ENCODE measurements around the gene THSD8.

Gene THSD8

DNA sequence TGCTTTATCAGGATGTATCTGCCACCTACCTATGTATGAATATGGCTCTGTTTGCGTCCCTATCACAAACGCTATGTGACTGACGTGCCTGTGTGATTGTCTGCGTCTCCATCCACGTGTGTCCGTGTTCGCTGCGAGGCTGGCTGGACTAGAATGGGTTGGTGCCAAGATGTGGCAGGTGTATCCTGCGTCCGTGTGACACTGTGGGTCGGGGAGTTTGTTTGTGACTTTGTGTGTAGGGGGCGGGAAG is 19.8 kb upstream of the THSD8 start:
- DNase-seq, result no peak

DNA sequence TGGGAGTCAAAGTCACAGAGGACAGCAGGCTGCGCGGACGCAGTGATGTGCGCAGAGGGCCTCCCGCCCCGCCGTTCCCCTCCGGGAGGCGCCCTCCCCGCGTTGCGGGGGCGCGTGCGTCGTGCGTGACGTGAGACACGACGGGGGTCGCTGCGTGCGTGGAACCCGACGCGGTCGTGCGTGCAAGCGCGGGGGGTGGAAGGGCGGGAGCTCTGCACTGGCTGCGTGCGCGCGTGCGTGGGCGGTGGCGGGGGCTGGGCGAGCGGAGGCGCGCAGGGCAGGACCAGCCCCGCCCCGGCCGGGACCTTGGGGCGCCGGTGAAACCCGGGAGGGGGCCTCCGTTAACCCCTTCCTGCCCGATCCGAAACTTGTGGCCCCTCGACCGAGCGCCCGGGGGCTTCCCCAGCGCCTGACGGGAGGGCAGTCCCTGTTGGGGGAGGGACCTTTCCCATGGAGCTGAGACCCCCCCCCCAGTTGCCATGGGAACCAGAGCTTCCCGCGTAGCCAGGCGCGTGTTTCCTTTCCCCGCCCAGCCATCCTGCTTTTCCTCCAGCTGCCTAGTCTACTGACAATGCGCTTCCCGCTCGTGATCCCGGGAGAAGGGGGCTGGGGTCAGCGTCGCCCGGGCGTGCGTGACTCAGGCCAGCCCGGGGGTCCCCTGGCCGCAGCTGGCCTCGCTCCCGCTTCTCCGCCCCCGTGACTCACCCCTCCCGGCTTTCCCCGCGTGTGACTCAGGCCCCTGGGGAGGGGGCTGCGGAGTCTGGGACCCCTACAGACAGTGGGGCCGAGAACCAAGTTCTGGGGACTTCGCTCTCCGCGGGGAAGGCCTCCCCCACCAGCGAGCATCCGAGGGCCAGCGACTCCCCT is 19.2 kb upstream of the THSD8 start:
- peak; percentile 85 for DNase-seq

DNA sequence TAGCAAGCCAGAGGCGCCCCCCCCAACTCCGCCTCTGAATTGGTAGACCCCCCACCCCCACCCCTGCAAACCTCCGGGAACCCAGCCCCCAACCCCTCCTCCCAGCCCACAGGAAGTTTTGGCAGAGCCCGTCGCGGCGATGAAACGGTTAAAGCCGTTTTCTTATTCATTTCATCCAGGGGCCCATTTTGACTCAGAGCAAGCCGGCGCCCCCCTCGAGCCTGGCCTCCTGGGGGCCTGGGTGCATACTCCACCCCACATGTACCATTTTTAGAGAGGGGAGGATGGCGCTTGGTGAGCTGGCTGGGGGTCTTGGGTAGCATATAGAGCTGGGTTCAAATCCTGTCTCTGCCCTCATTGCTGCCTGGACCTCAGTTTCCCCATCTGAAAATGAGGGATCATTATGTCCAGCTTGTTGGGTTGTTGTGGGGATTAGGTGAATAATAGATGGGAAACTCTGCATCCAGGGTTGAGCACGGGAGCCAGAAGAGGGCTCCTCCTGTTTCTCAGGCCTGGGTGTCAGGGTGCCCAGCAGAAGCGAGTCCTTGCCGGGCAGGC is 18.5 kb upstream of the THSD8 start:
- no peak for DNase-seq

DNA sequence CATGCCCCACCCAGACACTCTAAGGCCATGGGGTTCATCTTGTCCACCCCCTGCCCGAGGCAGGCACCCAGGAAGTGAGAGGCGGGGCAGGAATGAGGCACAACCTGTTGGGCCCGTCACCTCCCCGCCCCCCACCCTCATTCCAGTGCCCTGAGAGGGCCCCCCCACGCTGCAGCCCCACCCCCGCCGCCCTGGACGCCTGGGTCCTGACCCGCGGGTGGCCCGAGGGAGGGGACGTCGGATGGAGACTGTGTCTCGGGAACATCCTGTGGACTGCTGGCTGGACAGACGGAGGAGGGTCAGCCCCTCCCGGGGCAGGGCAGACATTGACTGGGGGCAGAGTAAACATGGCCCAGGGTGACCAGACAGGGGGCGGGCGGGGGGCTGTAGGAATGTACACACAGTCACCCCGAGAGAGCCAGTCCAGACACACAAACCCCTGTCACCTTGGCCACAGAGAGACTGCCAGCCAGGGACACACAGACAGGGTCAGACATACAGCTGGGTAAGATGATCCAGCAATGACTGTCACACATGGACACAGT is 17.9 kb upstream of the THSD8 start:
- DNase-seq, result no peak

DNA sequence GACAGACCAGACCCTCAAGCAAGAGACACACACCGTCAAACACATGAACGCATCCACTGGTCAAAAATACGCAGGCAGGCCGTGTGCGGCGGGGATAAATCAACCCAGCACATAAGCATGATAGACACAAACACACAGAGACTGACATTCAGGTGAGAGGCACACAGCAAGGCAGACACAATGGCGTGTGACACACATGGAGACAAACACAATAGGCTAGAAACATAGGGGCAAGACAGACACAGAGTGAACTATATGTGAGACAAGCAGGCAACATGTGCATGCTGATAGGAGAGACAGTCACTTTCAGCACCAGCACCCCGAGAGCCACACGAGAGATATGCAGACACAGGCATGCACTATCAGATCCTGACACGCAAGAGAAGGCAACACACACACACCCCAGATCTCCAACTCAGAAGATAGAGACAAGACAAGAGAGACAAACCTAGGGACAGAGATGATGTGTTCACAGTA is 17.4 kb upstream of the THSD8 start:
- no peak for DNase-seq

DNA sequence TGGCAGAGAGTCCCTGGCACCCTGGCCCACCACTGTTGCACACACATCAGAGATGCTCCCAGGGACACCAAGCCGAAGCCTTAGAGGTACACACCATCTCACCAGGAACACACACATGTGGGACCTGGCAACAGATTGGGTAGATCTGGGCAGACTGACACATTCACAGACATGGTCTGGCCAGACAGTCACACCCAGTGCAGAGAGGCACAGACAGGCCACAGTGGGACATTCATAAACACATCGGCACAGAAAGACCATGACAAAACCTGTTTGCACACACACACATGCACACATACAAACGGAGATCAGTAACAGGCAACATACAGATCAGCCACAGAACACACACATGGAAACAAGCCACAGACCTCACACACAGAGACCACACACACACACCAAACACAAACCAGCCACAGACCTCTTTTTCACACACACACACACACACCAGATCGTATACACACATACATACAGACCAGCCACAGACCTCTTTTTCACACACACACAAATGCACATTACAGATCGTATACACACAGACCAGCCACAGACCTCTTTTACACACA is 16.9 kb upstream of the THSD8 start:
- no peak for DNase-seq

DNA sequence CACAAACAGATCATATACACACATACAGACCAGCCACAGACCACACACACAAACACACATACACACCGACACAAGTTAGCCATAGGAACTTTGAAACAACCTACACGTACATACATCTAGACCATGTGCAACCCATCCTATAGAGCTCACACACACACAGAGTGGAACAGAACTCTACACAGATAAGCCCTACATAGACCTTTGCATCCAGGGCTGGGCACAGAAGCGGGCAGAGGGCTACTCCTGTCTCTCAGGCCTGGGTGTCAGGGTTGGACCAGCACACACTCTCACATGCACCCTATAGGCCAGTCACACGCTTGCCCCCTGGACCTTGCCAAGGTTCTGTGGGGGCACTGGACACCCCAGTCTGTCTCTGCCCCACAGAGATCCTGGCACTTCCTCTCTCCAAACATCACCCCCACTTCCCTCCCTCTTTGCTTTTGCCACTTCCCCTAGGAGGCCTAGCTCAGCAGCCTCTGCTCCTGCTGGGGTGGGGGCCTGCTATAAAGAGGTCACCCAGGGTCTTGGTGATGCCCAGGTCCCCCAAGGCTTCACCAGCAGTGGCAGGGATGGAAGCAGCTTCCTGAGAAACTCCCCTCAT is 16.3 kb upstream of the THSD8 start:
- DNase-seq, result no peak

DNA sequence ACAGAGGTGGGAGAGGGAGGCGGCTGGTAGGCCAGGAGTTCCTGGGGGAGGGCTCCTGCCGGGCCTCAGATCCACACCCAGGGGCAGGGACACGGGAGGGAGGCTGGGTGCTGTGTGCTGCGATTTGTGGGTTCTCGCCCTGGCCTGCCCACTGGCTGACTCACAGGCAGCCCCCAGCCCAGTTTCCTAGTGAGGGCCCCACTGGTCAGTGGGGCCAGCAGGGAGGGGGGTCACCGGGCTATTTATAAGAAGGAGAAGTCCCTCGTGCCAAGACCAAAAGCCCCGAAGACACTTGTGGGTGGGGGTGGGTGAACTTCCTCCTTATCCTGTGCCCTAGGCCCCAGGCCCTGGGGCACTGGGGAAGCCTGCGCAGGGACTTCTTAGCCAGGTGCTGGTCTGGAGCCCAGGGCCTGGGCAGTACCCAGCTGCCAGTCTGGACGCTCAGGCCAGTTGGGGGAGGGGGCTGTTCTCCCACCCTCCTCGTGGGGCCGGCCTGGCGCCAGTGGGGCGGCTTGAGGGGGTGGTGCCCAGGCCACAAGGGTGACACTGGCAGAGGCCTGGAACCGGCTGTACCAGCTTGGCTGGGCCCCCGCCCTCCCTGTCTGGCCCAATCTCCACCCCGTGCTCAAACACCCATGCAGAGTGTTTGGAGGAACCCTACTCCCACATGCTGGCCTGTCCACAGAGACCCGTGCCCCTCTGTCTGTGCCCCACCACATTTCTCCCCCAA is 15.6 kb upstream of the THSD8 start:
- DNase-seq, result no peak

DNA sequence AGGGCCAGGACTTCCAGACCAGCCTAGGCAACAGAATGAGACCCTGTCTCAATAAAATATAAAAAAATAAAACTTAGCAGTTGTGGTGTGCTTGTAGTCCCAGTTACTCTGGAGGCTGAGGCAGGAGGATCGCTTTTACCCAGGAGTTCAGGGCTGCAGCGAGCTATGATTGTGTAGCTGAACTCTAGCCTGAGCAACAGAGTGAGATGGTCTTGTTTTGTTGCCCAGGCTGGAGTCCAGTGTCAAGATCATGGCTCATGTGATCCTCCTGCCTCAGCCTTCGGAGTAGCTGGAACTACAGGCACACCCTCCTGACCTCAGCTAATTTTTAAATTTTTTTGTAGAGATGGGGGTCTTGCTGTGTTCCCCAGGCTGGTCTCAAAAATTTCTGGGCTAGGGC is 14.9 kb upstream of the THSD8 start:
- no peak for DNase-seq

DNA sequence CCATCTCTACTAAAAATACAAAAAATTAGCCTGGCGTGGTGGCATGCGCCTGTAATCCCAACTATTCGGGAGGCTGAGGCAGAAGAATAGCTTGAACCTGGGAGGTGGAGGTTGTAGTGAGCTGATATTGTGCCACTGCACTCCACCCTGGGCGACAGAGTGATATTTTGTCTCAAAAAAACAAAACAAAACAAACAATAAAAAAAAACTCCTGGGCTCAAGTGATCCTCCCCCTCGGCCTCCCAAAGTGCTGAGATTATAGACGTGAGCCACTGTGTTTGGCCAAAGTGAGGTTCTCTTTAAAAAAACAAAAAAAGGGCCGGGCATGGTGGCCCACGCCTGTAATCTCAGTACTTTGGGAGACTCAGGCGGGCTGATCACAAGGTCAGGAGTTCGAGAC is 14.4 kb upstream of the THSD8 start:
- DNase-seq, result no peak

DNA sequence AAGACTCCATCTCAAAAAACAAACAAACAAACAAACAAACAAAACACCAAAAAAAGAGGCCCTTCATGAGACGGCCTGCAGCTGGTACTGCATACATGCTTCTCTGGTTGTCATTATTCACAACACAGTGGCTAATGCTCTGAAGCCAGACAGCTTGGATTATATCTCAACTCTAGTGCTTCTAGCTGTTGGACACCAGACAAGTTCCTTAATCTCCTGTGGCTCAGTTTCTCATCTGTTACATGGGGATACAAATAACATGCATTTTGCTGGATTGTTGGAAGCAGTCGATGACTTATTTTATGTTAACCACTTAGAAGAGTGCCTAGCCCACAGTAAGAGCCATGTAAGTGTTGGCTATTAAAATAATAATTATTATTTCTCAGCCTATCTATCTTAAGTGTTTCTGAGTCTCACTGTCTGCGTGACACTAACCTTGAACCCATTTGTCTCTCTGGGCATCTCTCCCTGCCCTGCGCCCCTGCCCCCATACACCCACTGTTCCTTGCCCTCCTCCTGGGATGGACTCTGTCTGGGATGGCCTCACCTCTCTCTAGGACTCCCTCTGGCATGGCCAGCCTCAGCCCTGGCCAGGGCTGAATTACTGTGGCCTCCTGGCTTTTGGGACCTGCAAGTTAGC is 13.7 kb upstream of the THSD8 start:
- DNase-seq, result no peak

DNA sequence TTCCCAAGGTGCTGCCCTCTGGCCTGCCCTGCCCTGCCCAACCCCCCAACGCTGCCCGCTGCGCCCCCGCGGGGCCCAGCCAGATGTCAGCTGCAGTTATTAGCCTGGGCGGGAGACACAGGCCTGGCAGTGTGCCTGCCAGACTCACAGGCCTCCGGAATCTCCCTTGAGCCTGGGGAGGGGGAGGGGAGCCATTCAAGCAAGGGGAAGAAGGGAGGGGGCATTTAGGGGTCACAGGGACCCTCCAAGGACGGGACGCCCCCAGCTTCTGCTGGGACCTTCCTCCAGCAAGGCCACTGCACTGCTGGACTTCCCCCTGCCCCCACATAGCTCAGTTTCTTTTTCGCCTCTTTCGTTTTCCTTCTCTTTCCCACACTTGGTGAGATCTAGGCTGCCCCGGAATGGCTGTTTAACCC is 13.2 kb upstream of the THSD8 start:
- DNase-seq, result peak; percentile 60

DNA sequence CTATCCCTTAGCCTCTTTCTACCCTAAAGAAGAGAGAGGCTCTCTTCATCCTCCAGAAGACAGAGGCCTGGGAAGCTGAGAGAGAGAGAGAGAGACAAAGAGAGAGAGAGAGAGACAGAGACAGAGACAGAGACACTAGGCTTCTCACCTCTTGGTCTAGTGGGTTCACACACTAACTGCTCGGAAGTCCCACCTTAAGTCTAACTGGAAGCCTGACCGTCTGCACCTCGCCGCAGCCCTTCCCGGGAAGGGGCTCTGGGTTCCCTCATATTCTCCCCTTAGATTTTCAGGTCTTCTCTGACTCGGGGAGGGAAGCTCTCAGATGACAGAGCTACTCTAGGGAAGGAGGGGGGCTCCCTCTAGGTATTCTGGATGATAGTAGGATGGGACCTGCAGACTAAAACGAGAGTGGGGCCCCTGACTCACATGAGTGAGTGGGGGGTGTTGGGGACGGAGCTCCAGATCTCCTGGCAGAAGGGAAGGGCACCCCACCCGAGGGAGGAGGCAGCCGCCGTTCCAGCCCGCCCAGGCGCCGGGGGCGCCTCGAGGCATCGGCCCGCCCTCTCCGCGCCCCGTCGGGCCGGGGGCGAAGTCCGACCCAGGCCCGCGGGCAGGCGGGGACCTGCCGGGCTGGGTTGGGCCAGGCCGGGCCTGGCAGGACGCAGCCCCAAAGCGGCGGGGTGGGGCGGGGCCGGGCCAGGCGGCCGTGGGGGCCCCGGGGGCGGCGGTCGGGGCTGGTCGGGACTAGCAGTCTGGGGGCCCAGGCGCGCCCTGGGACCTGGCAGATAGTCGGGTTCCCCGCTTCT is 12.6 kb upstream of the THSD8 start:
- no peak for DNase-seq

DNA sequence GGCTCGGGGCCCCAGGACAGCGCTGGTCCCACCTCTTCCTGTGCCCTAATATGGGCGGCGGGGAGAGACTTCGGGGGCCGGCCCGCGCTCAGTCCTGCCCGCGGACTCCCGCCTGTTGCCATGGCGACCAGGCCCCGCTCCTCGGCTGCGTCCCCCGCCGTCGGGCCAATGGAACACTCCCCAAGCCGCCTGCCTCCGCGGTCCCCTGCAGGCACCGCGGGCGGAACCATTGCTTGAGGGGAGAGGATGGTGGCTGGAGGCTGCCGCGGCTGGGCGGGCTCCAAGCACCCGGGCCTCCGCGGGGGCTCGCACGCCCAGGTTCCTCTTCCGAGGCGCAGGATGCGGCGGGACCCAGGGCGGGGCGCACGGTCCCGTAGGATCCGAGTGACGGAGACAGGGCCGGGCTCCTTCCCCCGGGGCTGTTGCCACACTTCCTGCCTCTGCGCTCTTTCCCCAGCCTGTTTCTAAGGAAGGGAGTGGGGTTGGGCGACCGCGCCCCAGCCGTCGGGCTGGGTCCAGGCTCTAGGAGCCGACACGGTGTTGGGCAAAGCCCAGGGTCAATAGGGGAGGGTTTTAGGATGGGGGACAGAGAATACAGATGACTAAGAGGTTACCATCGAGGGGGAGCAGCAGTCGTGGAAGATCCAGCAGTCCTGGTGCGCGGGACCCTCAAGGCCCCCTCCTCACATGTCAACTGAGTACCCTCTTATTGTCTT is 11.8 kb upstream of the THSD8 start:
- DNase-seq, result peak; percentile 90

DNA sequence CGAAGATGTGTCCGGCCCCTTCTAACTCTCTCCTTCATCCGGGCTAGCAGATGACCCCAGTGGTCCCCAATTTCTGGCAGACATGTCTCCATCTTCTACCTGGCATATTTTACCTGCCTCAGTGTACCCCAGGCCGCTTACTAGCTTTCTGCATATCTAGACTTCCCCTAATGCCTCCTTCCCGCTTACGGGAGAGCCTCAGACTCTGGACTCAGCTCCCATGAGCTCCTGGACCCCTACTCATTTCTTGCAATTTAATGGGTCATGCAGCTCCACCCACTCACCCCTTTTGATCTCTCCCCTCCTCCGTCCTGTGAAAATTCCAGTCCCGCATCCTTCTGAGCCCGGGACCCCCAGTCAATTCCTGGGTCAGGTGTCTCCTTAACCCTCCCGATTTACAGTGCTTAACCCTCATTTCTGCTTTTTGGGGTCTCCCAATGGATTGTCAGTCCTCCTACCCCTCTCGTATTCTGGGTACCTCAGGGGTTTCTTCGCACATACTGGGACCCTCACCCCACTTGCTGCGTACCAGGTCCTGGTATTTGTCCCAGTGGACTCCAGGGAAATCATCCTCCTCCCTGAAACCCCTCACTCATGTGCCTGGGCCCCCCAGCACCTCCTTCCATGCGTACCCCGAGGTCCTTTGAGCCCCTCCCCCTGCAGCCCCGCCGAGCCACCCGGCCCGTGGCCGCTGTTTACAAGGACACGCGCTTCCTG is 11.1 kb upstream of the THSD8 start:
- no peak for DNase-seq

DNA sequence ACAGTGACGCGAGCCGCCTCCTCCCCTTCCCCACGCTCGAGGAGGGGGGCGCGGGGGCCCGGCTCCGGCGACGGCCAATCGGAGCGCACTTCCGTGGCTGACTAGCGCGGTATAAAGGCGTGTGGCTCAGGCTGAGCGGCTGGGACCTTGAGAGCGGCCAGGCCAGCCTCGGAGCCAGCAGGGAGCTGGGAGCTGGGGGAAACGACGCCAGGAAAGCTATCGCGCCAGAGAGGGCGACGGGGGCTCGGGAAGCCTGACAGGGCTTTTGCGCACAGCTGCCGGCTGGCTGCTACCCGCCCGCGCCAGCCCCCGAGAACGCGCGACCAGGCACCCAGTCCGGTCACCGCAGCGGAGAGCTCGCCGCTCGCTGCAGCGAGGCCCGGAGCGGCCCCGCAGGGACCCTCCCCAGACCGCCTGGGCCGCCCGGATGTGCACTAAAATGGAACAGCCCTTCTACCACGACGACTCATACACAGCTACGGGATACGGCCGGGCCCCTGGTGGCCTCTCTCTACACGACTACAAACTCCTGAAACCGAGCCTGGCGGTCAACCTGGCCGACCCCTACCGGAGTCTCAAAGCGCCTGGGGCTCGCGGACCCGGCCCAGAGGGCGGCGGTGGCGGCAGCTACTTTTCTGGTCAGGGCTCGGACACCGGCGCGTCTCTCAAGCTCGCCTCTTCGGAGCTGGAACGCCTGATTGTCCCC is 10.4 kb upstream of the THSD8 start, which contains the start of gene JUNB:
Gene JUNB (plus strand): TSS at position 142 of the 706 bp plus-strand sequence. CDS start 286 bp downstream, at position 428.
- peak; percentile 91 for DNase-seq

DNA sequence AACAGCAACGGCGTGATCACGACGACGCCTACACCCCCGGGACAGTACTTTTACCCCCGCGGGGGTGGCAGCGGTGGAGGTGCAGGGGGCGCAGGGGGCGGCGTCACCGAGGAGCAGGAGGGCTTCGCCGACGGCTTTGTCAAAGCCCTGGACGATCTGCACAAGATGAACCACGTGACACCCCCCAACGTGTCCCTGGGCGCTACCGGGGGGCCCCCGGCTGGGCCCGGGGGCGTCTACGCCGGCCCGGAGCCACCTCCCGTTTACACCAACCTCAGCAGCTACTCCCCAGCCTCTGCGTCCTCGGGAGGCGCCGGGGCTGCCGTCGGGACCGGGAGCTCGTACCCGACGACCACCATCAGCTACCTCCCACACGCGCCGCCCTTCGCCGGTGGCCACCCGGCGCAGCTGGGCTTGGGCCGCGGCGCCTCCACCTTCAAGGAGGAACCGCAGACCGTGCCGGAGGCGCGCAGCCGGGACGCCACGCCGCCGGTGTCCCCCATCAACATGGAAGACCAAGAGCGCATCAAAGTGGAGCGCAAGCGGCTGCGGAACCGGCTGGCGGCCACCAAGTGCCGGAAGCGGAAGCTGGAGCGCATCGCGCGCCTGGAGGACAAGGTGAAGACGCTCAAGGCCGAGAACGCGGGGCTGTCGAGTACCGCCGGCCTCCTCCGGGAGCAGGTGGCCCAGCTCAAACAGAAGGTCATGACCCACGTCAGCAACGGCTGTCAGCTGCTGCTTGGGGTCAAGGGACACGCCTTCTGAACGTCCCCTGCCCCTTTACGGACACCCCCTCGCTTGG is 9.6 kb upstream of the THSD8 start:
- peak; percentile 58 for DNase-seq

DNA sequence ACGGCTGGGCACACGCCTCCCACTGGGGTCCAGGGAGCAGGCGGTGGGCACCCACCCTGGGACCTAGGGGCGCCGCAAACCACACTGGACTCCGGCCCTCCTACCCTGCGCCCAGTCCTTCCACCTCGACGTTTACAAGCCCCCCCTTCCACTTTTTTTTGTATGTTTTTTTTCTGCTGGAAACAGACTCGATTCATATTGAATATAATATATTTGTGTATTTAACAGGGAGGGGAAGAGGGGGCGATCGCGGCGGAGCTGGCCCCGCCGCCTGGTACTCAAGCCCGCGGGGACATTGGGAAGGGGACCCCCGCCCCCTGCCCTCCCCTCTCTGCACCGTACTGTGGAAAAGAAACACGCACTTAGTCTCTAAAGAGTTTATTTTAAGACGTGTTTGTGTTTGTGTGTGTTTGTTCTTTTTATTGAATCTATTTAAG is 9.0 kb upstream of the THSD8 start:
- DNase-seq, result no peak

Measured in NCI-H1092 (cell line).